NCI-H748 treated with DMSO at 0.1 percent for 48 hours (cell line): ENCODE measurements around the gene SPATA1.

Experiments used
- DNase-seq: peaks from one replicate; lab custom pipeline; 2025; lab: John Stamatoyannopoulos, UW

The SPATA1 gene

DNA sequence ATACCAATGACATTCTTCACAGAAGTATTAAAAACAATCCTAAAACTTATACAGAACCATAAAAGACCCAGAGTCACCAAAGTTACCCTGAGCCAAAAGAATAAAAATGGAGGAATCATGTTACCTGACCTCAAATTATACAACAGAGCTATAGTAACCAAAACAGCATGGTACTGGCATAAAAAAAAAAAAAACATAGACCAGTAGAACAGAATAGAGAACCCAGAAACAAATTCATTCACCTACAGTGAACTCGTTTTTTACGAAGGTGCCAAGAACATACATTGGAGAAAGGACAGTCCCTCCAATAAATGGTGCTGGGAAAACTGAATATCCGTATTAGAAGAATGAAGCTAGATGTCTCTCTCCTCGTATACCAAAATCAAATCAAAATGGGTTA is 2.8 kb downstream of the SPATA1 start:
- DNase-seq = no peak

DNA sequence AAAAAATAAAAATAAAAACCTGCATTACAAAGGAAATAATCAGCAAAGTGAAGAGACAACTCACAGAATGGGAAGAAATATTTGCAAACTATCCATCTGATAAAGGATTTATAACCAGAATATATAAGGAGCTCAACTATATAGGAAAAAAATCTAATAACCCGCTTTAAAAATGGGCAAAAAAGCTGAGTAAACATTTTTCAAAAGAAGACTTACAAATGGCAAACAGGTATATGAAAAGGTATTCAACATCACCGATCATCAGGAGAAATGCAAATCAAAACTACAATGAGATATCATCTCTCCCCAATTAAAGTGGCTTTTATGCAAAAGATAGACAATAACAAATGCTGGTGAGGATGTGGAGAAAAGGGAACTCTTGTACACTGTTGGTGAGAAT is 4.0 kb downstream of the SPATA1 start:
- no peak for DNase-seq

GRCh38 chr1:84510668-84511067 is 4.5 kb downstream of the SPATA1 start:
- peak; percentile 7 for DNase-seq

DNA sequence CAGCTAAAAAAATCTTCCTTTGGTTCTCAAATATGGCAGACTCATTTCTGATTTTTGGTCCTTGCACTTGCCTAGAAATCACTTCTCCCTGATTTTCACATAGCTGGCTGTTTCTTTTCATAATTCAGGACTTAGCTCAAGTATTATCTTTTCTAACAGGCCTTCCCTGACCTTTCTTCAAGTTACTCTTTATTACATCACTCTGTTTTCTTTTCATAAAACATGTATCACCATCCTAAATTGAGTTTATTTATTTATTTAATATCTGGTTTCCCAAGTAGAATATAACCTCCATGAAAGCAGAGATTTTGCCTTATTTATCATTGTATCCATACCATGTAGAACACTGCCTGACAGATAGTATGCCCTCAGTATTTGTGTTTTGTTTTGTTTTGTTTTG is 18.4 kb downstream of the SPATA1 start:
- no peak for DNase-seq

- DNase-seq = peak; percentile 63
Measured at GRCh38 chr1:84525779-84526178, 19.6 kb downstream of the SPATA1 start.

- no peak for DNase-seq
Measured at GRCh38 chr1:84538599-84538998, 32.4 kb downstream of the SPATA1 start.

GRCh38 chr1:84539972-84540371 is 33.8 kb downstream of the SPATA1 start:
- no peak for DNase-seq

- no peak for DNase-seq
Measured at GRCh38 chr1:84540759-84541158, 34.6 kb downstream of the SPATA1 start.

DNA sequence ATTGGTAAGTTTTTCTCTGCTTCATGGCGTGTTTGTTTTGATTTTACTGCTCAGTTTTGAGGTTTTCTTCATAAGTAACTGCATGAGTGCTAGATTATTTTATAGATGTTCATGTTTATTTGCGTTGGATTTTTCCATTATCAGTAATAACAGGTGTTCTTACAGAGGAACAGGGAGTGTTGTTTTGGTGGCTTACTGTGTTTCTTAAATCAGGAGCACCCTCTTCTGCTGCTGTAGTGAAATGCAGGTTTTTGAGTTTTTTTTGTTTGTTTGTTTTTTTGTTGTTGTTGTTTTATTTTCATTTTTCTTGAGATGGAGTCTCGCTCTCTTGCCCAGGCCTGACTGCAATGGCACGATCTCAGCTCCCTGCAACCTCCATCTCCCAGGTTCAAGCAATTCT is 35.5 kb downstream of the SPATA1 start:
- no peak for DNase-seq

DNA sequence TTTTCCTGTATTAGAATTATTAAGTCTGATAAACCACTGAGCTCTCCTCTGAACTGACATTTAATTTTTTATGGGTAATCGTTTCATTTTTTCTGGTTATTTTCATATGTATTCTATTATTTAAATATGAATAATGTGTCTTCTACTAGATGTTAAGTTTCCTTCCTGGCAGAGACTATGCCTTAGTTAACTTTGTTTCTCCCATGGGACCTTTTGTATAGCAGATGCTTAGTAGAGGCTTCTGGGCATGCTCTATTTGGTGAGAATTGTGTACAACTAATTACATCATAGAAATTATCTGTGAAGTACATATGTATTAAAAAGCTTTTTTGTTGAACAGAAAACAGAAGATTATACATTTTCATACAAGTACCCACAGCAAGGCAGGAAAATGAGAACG is 44.6 kb downstream of the SPATA1 start:
- no peak for DNase-seq

GRCh38 chr1:84569216-84569615 is 63.0 kb downstream of the SPATA1 start:
- no peak for DNase-seq

DNA sequence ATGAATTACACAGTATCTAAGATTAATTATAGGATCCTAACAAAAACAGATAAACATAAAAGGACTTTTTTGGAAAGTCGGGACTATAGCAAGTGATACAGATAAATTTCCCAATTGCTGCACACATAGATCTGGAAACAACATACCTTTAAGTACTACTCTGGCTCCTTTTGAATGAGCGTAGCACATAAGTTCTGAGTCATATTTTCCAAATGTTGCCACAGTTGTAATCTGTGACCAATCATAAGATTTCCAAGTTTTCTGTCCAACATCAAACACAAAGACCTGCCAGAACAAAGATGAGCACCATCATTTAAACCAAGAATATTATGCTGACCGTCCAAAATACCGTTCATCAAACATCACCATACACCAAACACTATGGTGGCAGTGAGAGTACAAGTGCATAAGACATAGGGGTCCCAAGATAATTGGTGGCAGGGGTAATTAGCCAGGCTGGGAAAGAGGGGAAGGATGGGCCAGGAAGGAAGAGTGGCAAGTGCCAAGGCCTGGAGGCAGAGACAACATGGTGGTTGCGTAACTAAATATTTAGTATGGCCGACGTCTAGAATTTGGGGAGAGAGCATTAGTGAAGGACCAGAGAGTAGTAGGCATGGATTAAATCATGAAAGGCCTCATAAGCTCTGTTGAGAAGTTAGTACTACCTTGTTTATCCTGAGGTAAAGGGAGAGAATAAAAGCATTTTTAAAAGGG is 64.4 kb downstream of the SPATA1 start:
- DNase-seq = no peak

DNA sequence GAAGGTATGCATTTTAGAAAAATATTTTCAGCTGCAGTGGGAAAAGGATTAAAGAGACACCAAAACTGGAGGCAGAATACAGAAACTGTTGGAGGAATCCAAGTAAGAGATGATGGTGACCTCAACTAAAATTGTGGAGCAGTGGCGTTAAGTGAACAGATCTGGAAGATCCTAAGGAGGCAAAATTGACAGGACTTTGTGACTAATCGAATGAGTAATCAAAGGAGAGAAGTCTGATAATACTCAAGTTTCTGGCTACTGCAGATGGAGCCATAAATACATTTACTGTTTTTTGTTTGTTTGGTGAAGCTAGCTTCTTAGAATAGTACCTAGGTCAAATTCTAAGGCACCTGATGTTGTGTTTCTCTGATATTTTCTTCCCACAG is 65.0 kb downstream of the SPATA1 start:
- no peak for DNase-seq

- no peak for DNase-seq
Measured at GRCh38 chr1:84573481-84573966, 67.3 kb downstream of the SPATA1 start.

GRCh38 chr1:84573967-84574842 is 68.0 kb downstream of the SPATA1 start, which contains the start of gene CTBS:
TSS of gene CTBS (minus strand) at chr1:84574440. CDS start at chr1:84574415, 25 bp downstream.
- DNase-seq = peak; percentile 34

GRCh38 chr1:84574936-84575335 is 68.8 kb downstream of the SPATA1 start:
- DNase-seq = no peak

GRCh38 chr1:84581648-84582047 is 75.5 kb downstream of the SPATA1 start:
- DNase-seq = no peak

DNA sequence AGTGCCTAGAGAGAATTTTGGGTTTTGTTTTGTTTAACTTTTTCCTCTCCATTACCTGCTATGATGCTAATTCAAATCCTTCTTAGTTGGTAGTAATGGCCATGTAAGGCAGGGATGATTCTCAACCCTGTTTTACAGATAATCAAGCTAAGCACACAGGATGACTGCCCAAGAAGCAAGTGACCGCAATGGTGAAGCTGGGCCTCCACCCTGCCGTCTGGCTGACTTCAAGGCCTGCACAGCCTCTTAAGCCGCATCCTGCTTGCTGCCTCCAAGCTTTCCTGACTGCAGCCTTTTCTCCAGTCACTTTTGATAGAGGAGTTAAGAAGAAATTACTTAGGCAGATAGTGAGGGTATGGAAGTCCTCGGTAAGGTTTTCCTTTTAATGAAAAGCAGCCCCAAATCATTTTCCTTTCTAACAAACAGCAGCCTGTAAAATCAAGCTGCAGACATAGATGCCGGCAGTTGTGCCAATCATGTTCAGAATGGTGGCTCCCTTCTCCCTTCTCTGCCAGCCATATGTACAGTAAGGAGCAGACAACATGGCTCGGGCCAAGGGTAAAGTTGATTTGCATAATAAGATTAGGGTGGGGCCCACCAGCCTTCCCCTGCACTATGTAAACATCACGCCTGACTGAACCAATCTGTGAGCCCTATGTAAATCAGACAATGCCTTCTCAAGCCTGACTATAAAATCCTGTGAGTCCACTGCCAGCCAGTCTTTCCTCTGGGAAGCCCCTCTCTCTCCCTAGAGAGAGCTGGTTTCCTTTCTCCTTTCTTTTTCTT is 76.8 kb downstream of the SPATA1 start:
- DNase-seq = peak; percentile 28

DNA sequence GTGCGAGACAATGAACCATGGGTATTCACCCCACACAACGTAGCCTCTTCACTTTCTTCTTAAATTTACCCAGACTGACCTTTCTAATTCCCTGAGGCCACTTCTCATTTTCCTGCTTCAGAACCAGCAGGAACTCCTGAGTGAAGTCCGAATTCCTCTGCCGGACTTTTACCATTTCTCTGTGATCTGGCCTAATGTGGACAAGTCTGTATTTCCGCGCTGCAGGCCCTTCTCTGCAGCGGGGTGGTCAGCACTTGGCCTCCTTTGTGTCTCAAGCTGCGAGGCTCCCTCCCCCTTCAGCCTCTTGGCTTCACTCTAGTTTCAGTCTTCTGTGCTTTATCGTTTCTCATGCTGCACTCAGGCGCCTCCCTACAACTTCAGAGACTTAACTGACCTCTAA is 77.5 kb downstream of the SPATA1 start:
- no peak for DNase-seq

- DNase-seq = no peak
Measured at GRCh38 chr1:84584126-84584525, 77.9 kb downstream of the SPATA1 start.

- DNase-seq = no peak
Measured at GRCh38 chr1:84585803-84586202, 79.6 kb downstream of the SPATA1 start.

- DNase-seq = no peak
Measured at GRCh38 chr1:84587099-84587498, 80.9 kb downstream of the SPATA1 start.
